Calu3 (cell line): ENCODE data around the gene MCF2L. TPM values are rescaled to one million over a fixed set of nuclear protein-coding genes. Genes with fewer than 3 reads are reported as not detected.
"Not testable (repeated sequence)": the region's sequence is repeated elsewhere in the genome, so short reads cannot be mapped to it uniquely, and the experiment has no call there.

Source experiments
- BruUV-seq: library from RNA; stranded (reverse); fragments of 400-500 nt; replicated peaks from 2 replicates; lab custom pipeline; 2021; lab: Mats Ljungman, UMichigan
- CTCF ChIA-PET: fragments of 300-600 bp; sonication (Branson Sonifier 250); formaldehyde crosslinking; loops from one replicate; lab custom pipeline; 2022; ENCODE audit warnings: antibody characterized with exemption; lab: Charles Lee
- DNase-seq: peaks from one replicate; pipeline ENCODE4 v3.0.0; 2022
- H3K27ac Mint-ChIP-seq: one replicate; pipeline ENCODE4 v1.8.0; 2022; ENCODE audit warnings: mixed read lengths; ENCODE audit not compliant: unreplicated experiment
- H3K27me3 Mint-ChIP-seq: one replicate; pipeline ENCODE4 v1.8.0; 2022; ENCODE audit warnings: mixed read lengths; ENCODE audit not compliant: unreplicated experiment
- H3K36me3 Mint-ChIP-seq: one replicate; pipeline ENCODE4 v1.8.0; 2022; ENCODE audit warnings: mild to moderate bottlenecking, moderate library complexity, mixed read lengths; ENCODE audit not compliant: insufficient read depth, unreplicated experiment
- H3K4me1 Mint-ChIP-seq: one replicate; pipeline ENCODE4 v1.8.0; 2022; ENCODE audit warnings: mild to moderate bottlenecking, low read depth, mixed read lengths; ENCODE audit not compliant: unreplicated experiment
- H3K4me3 Mint-ChIP-seq: one replicate; pipeline ENCODE4 v1.8.0; 2022; ENCODE audit warnings: mild to moderate bottlenecking, low read depth, moderate library complexity, mixed read lengths; ENCODE audit not compliant: unreplicated experiment
- H3K9me3 Mint-ChIP-seq: one replicate; pipeline ENCODE4 v1.8.0; 2022; ENCODE audit warnings: low read depth, mixed read lengths; ENCODE audit not compliant: unreplicated experiment
- intact Hi-C: fragments of 100-400 bp; cut with micrococcal nuclease; formaldehyde crosslinking; loops from one replicate; pipeline ENCODE4 v1.10.0; 2022; ENCODE audit not compliant: unreplicated experiment
- total RNA-seq: library from RNA; stranded (reverse); gene quantifications from 2 replicates; pipeline ENCODE4 v1.2.3, GENCODE V29; 2022
- TF ChIP-seq, protein P1 (sequence below): fragments of 200-600 bp; IDR thresholded peaks from one replicate; pipeline ENCODE4 v1.8.0; 2022; ENCODE audit warnings: antibody characterized with exemption; ENCODE audit not compliant: unreplicated experiment

MCF2L gene
- total RNA-seq, 1 experiment from 2014 or later, result 12.9 TPM

DNA sequence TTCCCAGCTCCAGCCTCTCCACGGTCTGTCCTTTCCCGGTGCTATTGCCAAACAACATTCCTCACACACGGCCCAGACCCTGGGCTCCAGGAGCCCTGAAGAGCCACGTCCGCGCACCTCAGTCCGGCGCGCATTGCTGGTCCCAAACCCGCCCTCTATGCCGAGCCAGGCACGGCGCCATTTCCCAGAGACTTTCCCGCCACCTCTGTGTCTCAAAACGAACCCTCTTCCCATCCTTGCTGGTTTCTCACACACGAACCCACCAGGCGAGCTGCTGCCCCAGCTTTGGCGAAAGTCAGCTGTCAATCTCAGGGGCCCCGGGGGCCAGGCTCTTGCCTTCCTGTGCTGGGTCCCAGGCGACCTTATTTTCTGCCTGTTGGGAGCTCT is 108.5 kb downstream of the MCF2L start:
- Mint-ChIP-seq H3K9me3 (no peaks in the 10 kb centered on the region), H3K27ac (no peak overlapping the region)
- CTCF ChIA-PET, result no interaction called here

DNA sequence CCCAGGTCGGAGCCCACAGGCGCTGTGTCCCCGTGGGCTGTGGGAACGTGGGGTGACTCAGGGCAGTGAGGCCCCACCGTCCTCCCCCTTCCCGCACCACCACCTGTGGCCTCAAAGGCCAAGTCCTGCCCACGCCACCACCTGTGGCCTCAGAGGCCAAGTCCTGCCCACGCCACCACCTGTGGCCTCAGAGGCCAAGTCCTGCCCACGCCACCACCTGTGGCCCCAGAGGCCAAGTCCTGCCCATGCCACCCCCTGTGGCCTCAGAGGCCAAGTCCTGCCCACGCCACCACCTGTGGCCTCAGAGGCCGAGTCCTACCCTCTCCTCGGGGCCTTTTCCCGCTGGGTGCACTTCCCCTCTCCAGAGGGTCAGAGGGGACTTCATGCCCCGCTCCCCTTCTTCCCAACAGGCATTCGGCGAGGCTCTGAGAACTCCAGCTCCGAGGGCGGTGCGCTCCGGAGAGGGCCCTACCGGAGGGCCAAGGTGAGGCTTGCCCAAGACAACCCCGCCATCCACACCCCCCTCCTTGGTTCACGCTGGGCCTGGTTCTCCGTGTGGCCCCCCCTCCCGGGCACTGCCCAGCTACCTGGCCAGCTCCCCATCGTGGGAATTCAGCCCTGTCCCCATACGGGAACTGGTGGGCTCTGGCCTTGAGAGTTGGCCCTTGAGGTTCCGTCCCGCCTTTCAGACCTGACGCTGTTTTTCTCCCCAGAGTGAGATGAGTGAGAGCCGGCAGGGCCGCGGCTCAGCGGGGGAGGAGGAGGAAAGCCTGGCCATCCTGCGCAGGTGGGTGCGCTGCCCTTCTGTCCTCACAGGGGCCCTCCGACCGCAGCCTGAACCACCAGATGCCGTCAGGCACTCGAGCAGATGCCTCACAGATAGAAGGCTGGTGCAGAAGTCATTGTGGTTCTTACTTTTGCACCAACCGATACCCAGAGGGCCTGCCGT is 109.2 kb downstream of the MCF2L start:
- no peaks in the 10 kb centered on the region for H3K9me3 Mint-ChIP-seq

More for the DNA sequence above, 108.5 kb downstream of the MCF2L start:
- DNase-seq, result no peak
- intact Hi-C loops, result no loop called here
- Mint-ChIP-seq H3K4me3 (no peak overlapping the region), H3K27me3 (no peaks in the 10 kb centered on the region), H3K36me3 (peaks cover 5% of the 10 kb centered on the region), H3K4me1 (no peaks in the 10 kb centered on the region)
- TF ChIP-seq, protein P1, sequence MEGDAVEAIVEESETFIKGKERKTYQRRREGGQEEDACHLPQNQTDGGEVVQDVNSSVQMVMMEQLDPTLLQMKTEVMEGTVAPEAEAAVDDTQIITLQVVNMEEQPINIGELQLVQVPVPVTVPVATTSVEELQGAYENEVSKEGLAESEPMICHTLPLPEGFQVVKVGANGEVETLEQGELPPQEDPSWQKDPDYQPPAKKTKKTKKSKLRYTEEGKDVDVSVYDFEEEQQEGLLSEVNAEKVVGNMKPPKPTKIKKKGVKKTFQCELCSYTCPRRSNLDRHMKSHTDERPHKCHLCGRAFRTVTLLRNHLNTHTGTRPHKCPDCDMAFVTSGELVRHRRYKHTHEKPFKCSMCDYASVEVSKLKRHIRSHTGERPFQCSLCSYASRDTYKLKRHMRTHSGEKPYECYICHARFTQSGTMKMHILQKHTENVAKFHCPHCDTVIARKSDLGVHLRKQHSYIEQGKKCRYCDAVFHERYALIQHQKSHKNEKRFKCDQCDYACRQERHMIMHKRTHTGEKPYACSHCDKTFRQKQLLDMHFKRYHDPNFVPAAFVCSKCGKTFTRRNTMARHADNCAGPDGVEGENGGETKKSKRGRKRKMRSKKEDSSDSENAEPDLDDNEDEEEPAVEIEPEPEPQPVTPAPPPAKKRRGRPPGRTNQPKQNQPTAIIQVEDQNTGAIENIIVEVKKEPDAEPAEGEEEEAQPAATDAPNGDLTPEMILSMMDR, result no peak
- no TSS peak for BruUV-seq

DNA sequence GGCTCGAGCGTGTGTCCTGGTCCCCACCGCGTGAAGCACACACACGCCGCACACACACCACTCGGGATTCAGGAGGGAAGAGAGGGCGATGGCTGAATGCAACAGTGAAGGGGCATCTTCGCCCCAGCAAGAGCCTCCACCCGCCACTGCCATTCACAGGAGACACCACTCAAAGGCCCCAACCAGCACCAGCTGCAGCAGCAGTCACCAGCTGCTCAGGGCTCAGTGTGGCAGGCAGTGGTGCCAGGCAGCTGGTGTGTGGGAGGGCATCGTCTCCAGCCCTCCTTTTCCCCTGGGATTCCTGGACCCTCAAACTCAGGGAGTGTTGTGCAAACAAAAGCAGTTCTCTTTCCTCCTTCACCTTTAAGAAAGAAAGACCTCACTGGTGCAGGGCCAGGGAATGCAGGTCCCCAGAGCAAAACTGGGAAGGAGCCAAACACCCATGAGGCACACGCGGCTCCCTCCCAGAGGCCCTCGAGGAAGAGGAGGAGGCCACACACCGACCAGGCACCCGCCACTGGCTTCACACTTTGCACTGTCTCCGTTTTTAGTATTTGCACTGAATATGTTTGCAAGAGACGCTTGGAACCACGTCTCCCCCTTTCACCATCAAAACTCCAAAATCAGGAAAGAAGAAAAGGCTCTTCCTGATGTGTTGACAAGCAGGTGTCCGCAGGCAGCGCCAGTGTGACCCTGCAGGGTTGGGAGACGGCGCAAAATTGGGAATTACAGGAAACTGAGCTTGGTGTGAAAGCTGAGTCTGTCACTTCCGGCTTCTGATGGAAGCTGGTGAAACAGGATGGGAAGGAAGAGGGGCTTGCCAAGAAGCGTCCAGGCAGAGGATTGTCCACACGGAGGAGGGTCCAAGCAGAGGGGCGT is 110.1 kb downstream of the MCF2L start:
- CTCF ChIA-PET, result no interaction called here

More for the DNA sequence above, 109.2 kb downstream of the MCF2L start:
- no peak overlapping the region for H3K27ac Mint-ChIP-seq
- H3K4me3 Mint-ChIP-seq, result no peak overlapping the region
- H3K36me3 Mint-ChIP-seq, result peaks cover 5% of the 10 kb centered on the region
- intact Hi-C loops, result no loop called here
- no peaks in the 10 kb centered on the region for H3K27me3 Mint-ChIP-seq
- BruUV-seq, result no TSS peak
- TF ChIP-seq, protein P1, result no peak
- CTCF ChIA-PET, result no interaction called here
- no peak for DNase-seq
- H3K4me1 Mint-ChIP-seq, result no peaks in the 10 kb centered on the region

DNA sequence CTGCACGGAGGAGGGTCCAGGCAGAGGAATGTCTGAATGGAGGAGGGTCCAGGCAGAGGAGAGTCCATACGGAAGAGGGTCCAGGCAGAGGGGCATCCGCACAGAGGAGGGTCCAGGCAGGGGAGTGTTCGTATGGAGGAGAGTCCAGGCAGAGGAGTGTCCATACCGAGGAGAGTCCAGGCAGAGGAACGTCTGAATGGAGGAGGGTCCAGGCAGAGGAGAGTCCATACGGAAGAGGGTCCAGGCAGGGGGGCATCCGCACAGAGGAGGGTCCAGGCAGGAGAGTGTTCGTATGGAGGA is 110.7 kb downstream of the MCF2L start:
- BruUV-seq, H3K4me1 Mint-ChIP-seq, DNase-seq, H3K4me3 Mint-ChIP-seq, H3K9me3 Mint-ChIP-seq, H3K36me3 Mint-ChIP-seq, CTCF ChIA-PET, intact Hi-C loops, H3K27me3 Mint-ChIP-seq, H3K27ac Mint-ChIP-seq: not testable (repeated sequence)

More for the DNA sequence above, 110.1 kb downstream of the MCF2L start:
- Mint-ChIP-seq H3K36me3 (peaks cover 5% of the 10 kb centered on the region), H3K27ac (no peak overlapping the region), H3K4me3 (no peak overlapping the region), H3K27me3 (no peaks in the 10 kb centered on the region), H3K9me3 (no peaks in the 10 kb centered on the region), H3K4me1 (no peaks in the 10 kb centered on the region)
- no TSS peak for BruUV-seq
- DNase-seq, result no peak
- TF ChIP-seq, protein P1, result no peak
- intact Hi-C loops, result no loop called here
